ENCODE data around the gene RPS25. TPM values are rescaled to one million over a fixed set of nuclear protein-coding genes. Genes with fewer than 3 reads are reported as not detected.

The RPS25 gene
- total RNA-seq, 1 experiment from 2014 or later: 1,450 TPM

GRCh38 chr11:119014209-119014924 is 3.8 kb downstream of the RPS25 start:
- peaks cover 56 to 81% (median 69%) of the 10 kb centered on the region in 3 experiments for H3K36me3 Mint-ChIP-seq (ENCODE audit: insufficient read depth in 1 of 3, low read depth in 3 of 3)
- H4K91ac ChIP-seq (ENCODE audit: insufficient read length, low read depth, low read length): no peak overlapping the region
- H2BK5ac ChIP-seq (ENCODE audit: insufficient read length, low read length): no peak overlapping the region
- no peak overlapping the region for H2BK120ac ChIP-seq (ENCODE audit: low read depth, low read length, poor library complexity, severe bottlenecking)
- H2AK5ac ChIP-seq (ENCODE audit: insufficient read length, low read length): no peak overlapping the region
- no peak overlapping the region for H3T11ph ChIP-seq (ENCODE audit: low read length)
- H3K9me3 Mint-ChIP-seq: no peaks in the 10 kb centered on the region
- H3K79me2 ChIP-seq (ENCODE audit: insufficient read depth, low read length): peaks cover 11% of the 10 kb centered on the region; the same call in 1 of the 2 replicates
- no peaks in the 10 kb centered on the region for H3K4me1 ChIP-seq (ENCODE audit: insufficient read depth, low read length)
- H3K4ac ChIP-seq (ENCODE audit: low read depth, low read length): no peak overlapping the region
- H3K4me3 Mint-ChIP-seq: no peak overlapping the region; a peak in 1 of 5 replicates
- H2AFZ ChIP-seq (ENCODE audit: low read length): no peak overlapping the region
- H3K23ac ChIP-seq (ENCODE audit: insufficient read length, low read depth, low read length): no peak overlapping the region
- H4K20me1 ChIP-seq (ENCODE audit: control insufficient read depth, insufficient read depth, insufficient read length): no peaks in the 10 kb centered on the region
- no CpG with 5 or more reads among the region's 17 CpGs for WGBS (ENCODE audit: extremely low coverage, insufficient read length, low lambda C conversion rate)
- H3K18ac ChIP-seq (ENCODE audit: insufficient read length, low read depth, low read length): no peak overlapping the region
- H4K5ac ChIP-seq (ENCODE audit: insufficient read length, low read depth, low read length): no peak overlapping the region
- H2BK20ac ChIP-seq (ENCODE audit: low read depth, low read length, poor library complexity, severe bottlenecking): no peak overlapping the region
- H3K4me2 ChIP-seq (ENCODE audit: insufficient read depth, insufficient read length, low read length): no peak overlapping the region
- H2BK12ac ChIP-seq (ENCODE audit: insufficient read length, low read depth, low read length): no peak overlapping the region
- H3K9ac ChIP-seq (ENCODE audit: extremely low read depth, insufficient read length, low read length): no peak overlapping the region
- H2BK15ac ChIP-seq (ENCODE audit: low read depth, low read length): no peak overlapping the region
- peak overlapping the region in 1 of 3 experiments; percentile 88; a peak in 2 of 7 replicates for H3K27ac Mint-ChIP-seq
- H3K14ac ChIP-seq (ENCODE audit: insufficient read depth, low read length): no peak overlapping the region
- H4K8ac ChIP-seq (replicated peaks; ENCODE audit: insufficient read length, low read depth, low read length): no peak overlapping the region
- H3K79me1 ChIP-seq (ENCODE audit: insufficient read depth, low read depth, low read length, poor library complexity, severe bottlenecking): peaks cover 2% of the 10 kb centered on the region
- H3K56ac ChIP-seq (ENCODE audit: insufficient read length, low read depth, low read length): no peak overlapping the region
- H3K4me1 Mint-ChIP-seq: peaks cover 4 to 14% of the 10 kb centered on the region in 2 experiments; a peak in 3 of 4 replicates
- H3K27me3 Mint-ChIP-seq (ENCODE audit: low read depth): no peaks in the 10 kb centered on the region; the same call in 1 of the 2 replicates
- H3K23me2 ChIP-seq (ENCODE audit: insufficient read length, low read depth, low read length, poor library complexity, severe bottlenecking): peaks cover 10% of the 10 kb centered on the region
- H3K27me3 ChIP-seq (ENCODE audit: insufficient read depth, low read length): no peaks in the 10 kb centered on the region
- no peak overlapping the region for H3K27ac ChIP-seq (ENCODE audit: insufficient read length, low read depth, low read length)
- TF ChIP-seq, protein P1, sequence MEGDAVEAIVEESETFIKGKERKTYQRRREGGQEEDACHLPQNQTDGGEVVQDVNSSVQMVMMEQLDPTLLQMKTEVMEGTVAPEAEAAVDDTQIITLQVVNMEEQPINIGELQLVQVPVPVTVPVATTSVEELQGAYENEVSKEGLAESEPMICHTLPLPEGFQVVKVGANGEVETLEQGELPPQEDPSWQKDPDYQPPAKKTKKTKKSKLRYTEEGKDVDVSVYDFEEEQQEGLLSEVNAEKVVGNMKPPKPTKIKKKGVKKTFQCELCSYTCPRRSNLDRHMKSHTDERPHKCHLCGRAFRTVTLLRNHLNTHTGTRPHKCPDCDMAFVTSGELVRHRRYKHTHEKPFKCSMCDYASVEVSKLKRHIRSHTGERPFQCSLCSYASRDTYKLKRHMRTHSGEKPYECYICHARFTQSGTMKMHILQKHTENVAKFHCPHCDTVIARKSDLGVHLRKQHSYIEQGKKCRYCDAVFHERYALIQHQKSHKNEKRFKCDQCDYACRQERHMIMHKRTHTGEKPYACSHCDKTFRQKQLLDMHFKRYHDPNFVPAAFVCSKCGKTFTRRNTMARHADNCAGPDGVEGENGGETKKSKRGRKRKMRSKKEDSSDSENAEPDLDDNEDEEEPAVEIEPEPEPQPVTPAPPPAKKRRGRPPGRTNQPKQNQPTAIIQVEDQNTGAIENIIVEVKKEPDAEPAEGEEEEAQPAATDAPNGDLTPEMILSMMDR (conservative IDR thresholded peaks at IDR 0.05): no peak
- no peaks in the 10 kb centered on the region for H3K9me3 ChIP-seq (ENCODE audit: control insufficient read depth, low read depth, low read length)
- no peak for DNase-seq
